Measurements from ENCODE around the gene MAD1L1.

MAD1L1 gene

DNA sequence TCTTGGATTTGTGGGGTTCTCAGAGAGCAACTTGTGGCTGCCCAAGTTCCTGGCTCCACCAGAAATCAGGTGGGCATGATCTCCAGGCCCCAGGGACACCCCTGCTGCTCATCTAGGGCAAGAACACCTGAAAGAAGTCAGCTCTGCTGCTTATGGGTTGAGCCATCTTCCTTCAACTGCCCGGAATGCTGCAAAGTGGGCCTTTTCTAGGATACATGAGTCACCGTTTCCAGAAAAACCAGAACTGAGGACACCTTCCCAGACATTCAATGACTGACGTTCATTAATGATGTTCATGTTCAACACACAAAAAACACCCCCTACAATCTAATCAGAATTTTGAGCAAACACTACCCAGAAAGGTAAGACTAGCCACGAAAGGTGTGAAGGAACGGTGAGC is 98.0 kb downstream of the MAD1L1 start:
- H2BK12ac ChIP-seq (ENCODE audit: low read length), result no peak overlapping the region
- H2AK5ac ChIP-seq (ENCODE audit: low read length), result no peak overlapping the region
- peak; percentile 56 to 82 for DNase-seq
- no peak overlapping the region for H3K4me3 ChIP-seq (ENCODE audit: low read depth, low read length)
- no peak overlapping the region for H2BK5ac ChIP-seq (ENCODE audit: low read depth, low read length, poor library complexity)
- H3K23ac ChIP-seq (ENCODE audit: low read length), result no peak overlapping the region
- no CpG with 5 or more reads among the region's 5 CpGs for WGBS (ENCODE audit: extremely low coverage, insufficient coverage, insufficient read length)
- H3K4me2 ChIP-seq (ENCODE audit: low read length), result no peak overlapping the region
- H3K36me3 ChIP-seq (ENCODE audit: control insufficient read depth in 1 of 2, insufficient read depth in 2 of 2, low read length in 2 of 2), result peaks cover 15 to 30% of the 10 kb centered on the region in 2 experiments
- H3K79me2 ChIP-seq (ENCODE audit: control insufficient read depth, insufficient read depth, low read length, poor library complexity), result no peaks in the 10 kb centered on the region
- no peaks in the 10 kb centered on the region for H3K79me1 ChIP-seq (ENCODE audit: low read length)
- H3K9me3 ChIP-seq (ENCODE audit: insufficient read depth, low read depth, low read length), result peaks cover 2% of the 10 kb centered on the region
- no peak overlapping the region for H3K4ac ChIP-seq (ENCODE audit: low read depth, low read length)
- no peak overlapping the region for H4K12ac ChIP-seq (ENCODE audit: low read depth, low read length)
- H3K27ac ChIP-seq (ENCODE audit: low read depth, low read length), result no peak overlapping the region
- H4K91ac ChIP-seq (ENCODE audit: low read depth, low read length), result no peak overlapping the region
- H3K4me1 ChIP-seq (ENCODE audit: control insufficient read depth in 1 of 2, insufficient read depth in 2 of 2, low read length in 2 of 2), result peaks cover 6 to 11% of the 10 kb centered on the region in 2 experiments
- no peak overlapping the region for H4K8ac ChIP-seq (ENCODE audit: low read depth, low read length)
- no peak overlapping the region for H3K9ac ChIP-seq (ENCODE audit: low read length)
- no peaks in the 10 kb centered on the region for H3K27me3 ChIP-seq (ENCODE audit: insufficient read depth, low read length)
- no peak overlapping the region for H2BK120ac ChIP-seq (ENCODE audit: insufficient read depth, low read length, poor library complexity)
- no peak overlapping the region for H2AFZ ChIP-seq (ENCODE audit: insufficient read depth, low read length, poor library complexity)
- no peak overlapping the region for H3K18ac ChIP-seq (ENCODE audit: low read length)
- H3K14ac ChIP-seq (ENCODE audit: low read length), result no peak overlapping the region

DNA sequence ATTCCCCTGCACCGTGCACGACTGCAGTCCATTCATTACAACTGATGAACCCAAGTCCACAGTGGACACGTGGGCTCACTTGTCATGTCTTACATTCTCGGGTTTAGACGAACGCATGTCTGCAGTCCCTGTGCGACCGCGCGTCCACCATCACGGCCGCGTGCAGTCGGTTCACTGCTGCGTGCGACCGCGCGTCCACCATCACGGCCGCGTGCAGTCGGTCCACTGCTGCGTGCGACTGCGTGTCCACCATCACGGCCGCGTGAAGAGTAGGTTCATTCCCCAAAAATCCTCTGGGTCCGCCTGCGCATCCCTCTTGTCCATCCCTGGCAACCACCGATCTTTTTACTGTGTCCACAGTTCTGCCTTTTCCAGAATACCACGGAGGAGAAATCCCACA is 100.5 kb downstream of the MAD1L1 start:
- H4K91ac ChIP-seq (ENCODE audit: low read depth, low read length), result no peak overlapping the region
- no peaks in the 10 kb centered on the region for H3K9me3 ChIP-seq (ENCODE audit: insufficient read depth, low read depth, low read length)
- WGBS (ENCODE audit: extremely low coverage, insufficient coverage, insufficient read length), result no CpG with 5 or more reads among the region's 33 CpGs
- no peak overlapping the region for H4K12ac ChIP-seq (ENCODE audit: low read depth, low read length)
- no peak overlapping the region for H2BK5ac ChIP-seq (ENCODE audit: low read depth, low read length, poor library complexity)
- no peak overlapping the region for H3K9ac ChIP-seq (ENCODE audit: low read length)
- no peak overlapping the region for H3K18ac ChIP-seq (ENCODE audit: low read length)
- no peak overlapping the region for H2BK12ac ChIP-seq (ENCODE audit: low read length)
- no peaks in the 10 kb centered on the region for H3K27me3 ChIP-seq (ENCODE audit: insufficient read depth, low read length)
- no peak overlapping the region for H2BK120ac ChIP-seq (ENCODE audit: insufficient read depth, low read length, poor library complexity)
- no peak overlapping the region for H3K4me3 ChIP-seq (ENCODE audit: low read depth, low read length)
- H4K8ac ChIP-seq (ENCODE audit: low read depth, low read length), result no peak overlapping the region
- no peak overlapping the region for H3K14ac ChIP-seq (ENCODE audit: low read length)
- no peak overlapping the region for H2AFZ ChIP-seq (ENCODE audit: insufficient read depth, low read length, poor library complexity)
- H2AK5ac ChIP-seq (ENCODE audit: low read length), result no peak overlapping the region
- no peak for DNase-seq
- no peaks in the 10 kb centered on the region for H3K79me1 ChIP-seq (ENCODE audit: low read length)
- H3K4ac ChIP-seq (ENCODE audit: low read depth, low read length), result no peak overlapping the region
- no peak overlapping the region for H3K27ac ChIP-seq (ENCODE audit: low read depth, low read length)
- no peak overlapping the region for H3K4me2 ChIP-seq (ENCODE audit: low read length)
- H3K4me1 ChIP-seq (ENCODE audit: control insufficient read depth in 1 of 2, insufficient read depth in 2 of 2, low read length in 2 of 2), result peaks cover 6% of the 10 kb centered on the region in 2 experiments
- no peaks in the 10 kb centered on the region for H3K79me2 ChIP-seq (ENCODE audit: control insufficient read depth, insufficient read depth, low read length, poor library complexity)
- no peak overlapping the region for H3K23ac ChIP-seq (ENCODE audit: low read length)
- peaks cover 15 to 27% of the 10 kb centered on the region in 2 experiments for H3K36me3 ChIP-seq (ENCODE audit: control insufficient read depth in 1 of 2, insufficient read depth in 2 of 2, low read length in 2 of 2)

DNA sequence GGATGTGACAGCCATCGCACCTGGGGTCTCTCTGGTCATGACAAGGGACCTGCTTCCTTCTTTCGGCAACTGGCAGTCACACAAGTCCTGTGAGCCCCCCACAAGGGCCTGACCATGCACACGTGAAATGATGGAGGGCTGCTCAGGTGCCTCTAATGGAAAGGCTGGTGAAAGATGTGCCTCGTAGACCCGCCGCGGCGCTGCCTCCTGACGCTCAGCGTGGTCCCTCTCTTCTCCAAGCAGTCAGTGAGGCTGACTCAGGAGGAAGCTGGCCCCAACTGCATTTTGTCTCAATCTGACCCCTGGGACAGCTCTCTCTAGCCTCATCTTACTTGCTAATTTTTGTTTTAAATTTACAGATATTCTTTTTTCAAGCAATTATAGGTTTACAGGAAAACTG is 100.9 kb downstream of the MAD1L1 start:
- Histone ChIP-seq H3K27ac (ENCODE audit: low read depth, low read length) (no peak overlapping the region), H2AFZ (ENCODE audit: insufficient read depth, low read length, poor library complexity) (no peak overlapping the region), H3K14ac (ENCODE audit: low read length) (no peak overlapping the region), H3K9me3 (ENCODE audit: insufficient read depth, low read depth, low read length) (no peaks in the 10 kb centered on the region), H2AK5ac (ENCODE audit: low read length) (no peak overlapping the region), H4K91ac (ENCODE audit: low read depth, low read length) (no peak overlapping the region), H4K12ac (ENCODE audit: low read depth, low read length) (no peak overlapping the region), H3K27me3 (ENCODE audit: insufficient read depth, low read length) (no peaks in the 10 kb centered on the region), H2BK5ac (ENCODE audit: low read depth, low read length, poor library complexity) (no peak overlapping the region), H3K4me3 (ENCODE audit: low read depth, low read length) (no peak overlapping the region), H3K79me2 (ENCODE audit: control insufficient read depth, insufficient read depth, low read length, poor library complexity) (no peaks in the 10 kb centered on the region), H3K9ac (ENCODE audit: low read length) (no peak overlapping the region), H3K18ac (ENCODE audit: low read length) (no peak overlapping the region), H3K4me1 (ENCODE audit: control insufficient read depth in 1 of 2, insufficient read depth in 2 of 2, low read length in 2 of 2) (peaks cover 6% of the 10 kb centered on the region in 2 experiments), H3K36me3 (ENCODE audit: control insufficient read depth in 1 of 2, insufficient read depth in 2 of 2, low read length in 2 of 2) (peaks cover 14 to 28% of the 10 kb centered on the region in 2 experiments), H3K23ac (ENCODE audit: low read length) (no peak overlapping the region), H2BK12ac (ENCODE audit: low read length) (no peak overlapping the region), H3K79me1 (ENCODE audit: low read length) (no peaks in the 10 kb centered on the region), H3K4ac (ENCODE audit: low read depth, low read length) (no peak overlapping the region), H3K4me2 (ENCODE audit: low read length) (no peak overlapping the region), H4K8ac (ENCODE audit: low read depth, low read length) (no peak overlapping the region), H2BK120ac (ENCODE audit: insufficient read depth, low read length, poor library complexity) (no peak overlapping the region)
- WGBS (ENCODE audit: extremely low coverage, insufficient coverage, insufficient read length), result no CpG with 5 or more reads among the region's 10 CpGs
- DNase-seq, result no peak

DNA sequence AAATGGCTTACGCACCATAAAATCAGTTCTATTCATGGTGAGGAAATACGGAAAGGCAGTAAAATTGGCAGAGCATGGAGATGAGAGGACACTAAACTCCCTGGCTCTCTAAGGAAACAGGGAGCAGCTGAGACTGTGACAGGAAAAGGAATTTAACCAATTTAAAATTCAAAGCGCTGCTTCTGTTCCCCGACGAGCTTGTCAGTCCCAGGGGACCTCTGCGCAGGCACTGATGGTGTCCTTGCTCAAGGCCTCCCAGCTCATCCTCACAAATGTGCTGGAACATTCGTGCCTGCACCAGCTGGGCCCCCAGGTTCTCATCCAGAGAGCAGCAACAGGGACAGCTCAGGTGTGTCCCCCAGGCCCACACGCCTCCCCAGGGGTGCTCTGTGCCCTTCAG is 101.4 kb downstream of the MAD1L1 start:
- no peak overlapping the region for H2AK5ac ChIP-seq (ENCODE audit: low read length)
- H3K14ac ChIP-seq (ENCODE audit: low read length), result no peak overlapping the region
- no peaks in the 10 kb centered on the region for H3K27me3 ChIP-seq (ENCODE audit: insufficient read depth, low read length)
- no peak overlapping the region for H2BK120ac ChIP-seq (ENCODE audit: insufficient read depth, low read length, poor library complexity)
- no peak overlapping the region for H2BK12ac ChIP-seq (ENCODE audit: low read length)
- DNase-seq, result no peak
- H3K9me3 ChIP-seq (ENCODE audit: insufficient read depth, low read depth, low read length), result no peaks in the 10 kb centered on the region
- H3K27ac ChIP-seq (ENCODE audit: low read depth, low read length), result no peak overlapping the region
- WGBS (ENCODE audit: extremely low coverage, insufficient coverage, insufficient read length), result no CpG with 5 or more reads among the region's 8 CpGs
- no peak overlapping the region for H3K4ac ChIP-seq (ENCODE audit: low read depth, low read length)
- peaks cover 6% of the 10 kb centered on the region in 2 experiments for H3K4me1 ChIP-seq (ENCODE audit: control insufficient read depth in 1 of 2, insufficient read depth in 2 of 2, low read length in 2 of 2)
- H3K18ac ChIP-seq (ENCODE audit: low read length), result no peak overlapping the region
- no peak overlapping the region for H2BK5ac ChIP-seq (ENCODE audit: low read depth, low read length, poor library complexity)
- no peak overlapping the region for H3K4me2 ChIP-seq (ENCODE audit: low read length)
- no peak overlapping the region for H3K9ac ChIP-seq (ENCODE audit: low read length)
- no peak overlapping the region for H2AFZ ChIP-seq (ENCODE audit: insufficient read depth, low read length, poor library complexity)
- no peaks in the 10 kb centered on the region for H3K79me2 ChIP-seq (ENCODE audit: control insufficient read depth, insufficient read depth, low read length, poor library complexity)
- H3K23ac ChIP-seq (ENCODE audit: low read length), result no peak overlapping the region
- no peaks in the 10 kb centered on the region for H3K79me1 ChIP-seq (ENCODE audit: low read length)
- H3K36me3 ChIP-seq (ENCODE audit: control insufficient read depth in 1 of 2, insufficient read depth in 2 of 2, low read length in 2 of 2), result peaks cover 16 to 24% of the 10 kb centered on the region in 2 experiments
- no peak overlapping the region for H4K8ac ChIP-seq (ENCODE audit: low read depth, low read length)
- H3K4me3 ChIP-seq (ENCODE audit: low read depth, low read length), result no peak overlapping the region
- no peak overlapping the region for H4K12ac ChIP-seq (ENCODE audit: low read depth, low read length)
- H4K91ac ChIP-seq (ENCODE audit: low read depth, low read length), result no peak overlapping the region

Measured in trophoblast cell (in vitro differentiated cells and primary cell).